Mesothelial cell of epicardium (in vitro differentiated cells): ENCODE measurements around the gene PHKG1. TPM values are rescaled to one million over a fixed set of nuclear protein-coding genes. Genes with fewer than 3 reads are reported as not detected.
"Not testable (repeated sequence)": the region's sequence is repeated elsewhere in the genome, so short reads cannot be mapped to it uniquely, and the experiment has no call there.

Source experiments
- DNase-seq, 2 experiments: peaks; one replicate each; pipeline ENCODE4 v3.0.0; 2021; ENCODE audit warnings: low spot score in 2 of 2; ENCODE audit not compliant: unreplicated experiment in 2 of 2
- H3K27ac Mint-ChIP-seq: 2 replicates; pipeline ENCODE4 v1.8.0; 2021; ENCODE audit warnings: mixed read lengths
- H3K27me3 Mint-ChIP-seq: 2 replicates; pipeline ENCODE4 v1.8.0; 2021; ENCODE audit warnings: low read depth, mixed read lengths
- H3K36me3 Mint-ChIP-seq: 2 replicates; pipeline ENCODE4 v1.8.0; 2021; ENCODE audit warnings: mixed read lengths
- H3K4me1 Mint-ChIP-seq: 2 replicates; pipeline ENCODE4 v1.8.0; 2021; ENCODE audit warnings: mixed read lengths
- H3K4me3 Mint-ChIP-seq: 2 replicates; pipeline ENCODE4 v1.8.0; 2021; ENCODE audit warnings: mild to moderate bottlenecking, moderate library complexity, mixed read lengths
- H3K9me3 Mint-ChIP-seq: 2 replicates; pipeline ENCODE4 v1.8.0; 2021; ENCODE audit warnings: mixed read lengths
- total RNA-seq: library from RNA; stranded (reverse); gene quantifications from 3 replicates; pipeline ENCODE4 v1.2.1, GENCODE V29; 2021
- TF ChIP-seq, protein P1 (sequence below): fragments of 200-600 bp; sonication (generic); IDR thresholded peaks from one replicate; pipeline ENCODE4 v1.5.0; 2021; ENCODE audit warnings: antibody characterized with exemption; ENCODE audit not compliant: unreplicated experiment

The PHKG1 gene
- total RNA-seq, 1 donor from 2014 or later = 2.6 TPM

DNA sequence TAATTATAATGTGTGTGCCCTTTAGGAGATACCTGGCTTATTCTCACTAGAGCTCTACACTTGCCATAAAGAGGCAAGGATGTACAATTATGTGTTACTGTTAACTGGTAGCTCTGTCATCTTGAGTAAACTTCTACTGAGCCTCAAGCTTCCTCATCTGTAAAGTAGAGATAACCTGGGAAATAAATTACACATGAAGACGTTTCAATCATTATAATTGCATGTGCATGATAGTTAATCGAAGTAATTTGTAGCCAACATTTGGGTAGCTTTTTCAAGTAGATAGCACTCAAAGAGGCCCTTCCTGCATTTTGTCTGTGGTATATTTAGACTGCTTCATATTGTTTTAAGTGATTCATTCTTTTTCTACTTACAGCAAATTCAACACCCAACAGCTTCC is 38.8 kb downstream of the PHKG1 start:
- H3K36me3 Mint-ChIP-seq = peaks cover 18% of the 10 kb centered on the region
- H3K27ac Mint-ChIP-seq = no peak overlapping the region

DNA sequence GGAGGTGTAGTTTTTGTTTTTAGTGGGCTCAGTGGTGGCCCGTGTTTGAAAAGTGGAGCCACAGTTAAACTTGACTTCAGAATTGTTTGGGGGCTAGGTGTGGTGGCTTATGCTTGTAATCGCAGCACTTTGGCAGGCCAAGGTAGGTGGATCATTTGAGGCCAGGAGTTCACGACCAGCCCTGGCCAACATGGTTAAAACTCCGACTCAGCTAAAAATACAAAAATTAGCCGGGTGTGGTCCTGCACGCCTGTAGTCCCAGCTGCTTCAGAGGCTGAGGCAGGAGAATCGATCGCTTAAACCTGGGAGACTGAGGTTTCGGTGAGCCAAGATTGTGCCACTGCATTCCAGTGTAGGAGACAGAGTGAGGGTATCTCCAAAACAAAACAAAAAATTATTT is 39.4 kb downstream of the PHKG1 start:
- Mint-ChIP-seq H3K36me3 (peaks cover 17% of the 10 kb centered on the region), H3K4me3 (peak overlapping the region; percentile 66), H3K27ac (peak overlapping the region; percentile 96), H3K9me3 (no peaks in the 10 kb centered on the region), H3K27me3 (no peaks in the 10 kb centered on the region), H3K4me1 (peaks cover 34% of the 10 kb centered on the region)
- TF ChIP-seq, protein P1, sequence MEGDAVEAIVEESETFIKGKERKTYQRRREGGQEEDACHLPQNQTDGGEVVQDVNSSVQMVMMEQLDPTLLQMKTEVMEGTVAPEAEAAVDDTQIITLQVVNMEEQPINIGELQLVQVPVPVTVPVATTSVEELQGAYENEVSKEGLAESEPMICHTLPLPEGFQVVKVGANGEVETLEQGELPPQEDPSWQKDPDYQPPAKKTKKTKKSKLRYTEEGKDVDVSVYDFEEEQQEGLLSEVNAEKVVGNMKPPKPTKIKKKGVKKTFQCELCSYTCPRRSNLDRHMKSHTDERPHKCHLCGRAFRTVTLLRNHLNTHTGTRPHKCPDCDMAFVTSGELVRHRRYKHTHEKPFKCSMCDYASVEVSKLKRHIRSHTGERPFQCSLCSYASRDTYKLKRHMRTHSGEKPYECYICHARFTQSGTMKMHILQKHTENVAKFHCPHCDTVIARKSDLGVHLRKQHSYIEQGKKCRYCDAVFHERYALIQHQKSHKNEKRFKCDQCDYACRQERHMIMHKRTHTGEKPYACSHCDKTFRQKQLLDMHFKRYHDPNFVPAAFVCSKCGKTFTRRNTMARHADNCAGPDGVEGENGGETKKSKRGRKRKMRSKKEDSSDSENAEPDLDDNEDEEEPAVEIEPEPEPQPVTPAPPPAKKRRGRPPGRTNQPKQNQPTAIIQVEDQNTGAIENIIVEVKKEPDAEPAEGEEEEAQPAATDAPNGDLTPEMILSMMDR = no peak
- no peak for DNase-seq

More for the DNA sequence above, 38.8 kb downstream of the PHKG1 start:
- H3K4me1 Mint-ChIP-seq = peaks cover 28% of the 10 kb centered on the region
- TF ChIP-seq, protein P1 = no peak
- no peak for DNase-seq
- H3K9me3 Mint-ChIP-seq = no peaks in the 10 kb centered on the region
- H3K27me3 Mint-ChIP-seq = no peaks in the 10 kb centered on the region
- H3K4me3 Mint-ChIP-seq = no peak overlapping the region

DNA sequence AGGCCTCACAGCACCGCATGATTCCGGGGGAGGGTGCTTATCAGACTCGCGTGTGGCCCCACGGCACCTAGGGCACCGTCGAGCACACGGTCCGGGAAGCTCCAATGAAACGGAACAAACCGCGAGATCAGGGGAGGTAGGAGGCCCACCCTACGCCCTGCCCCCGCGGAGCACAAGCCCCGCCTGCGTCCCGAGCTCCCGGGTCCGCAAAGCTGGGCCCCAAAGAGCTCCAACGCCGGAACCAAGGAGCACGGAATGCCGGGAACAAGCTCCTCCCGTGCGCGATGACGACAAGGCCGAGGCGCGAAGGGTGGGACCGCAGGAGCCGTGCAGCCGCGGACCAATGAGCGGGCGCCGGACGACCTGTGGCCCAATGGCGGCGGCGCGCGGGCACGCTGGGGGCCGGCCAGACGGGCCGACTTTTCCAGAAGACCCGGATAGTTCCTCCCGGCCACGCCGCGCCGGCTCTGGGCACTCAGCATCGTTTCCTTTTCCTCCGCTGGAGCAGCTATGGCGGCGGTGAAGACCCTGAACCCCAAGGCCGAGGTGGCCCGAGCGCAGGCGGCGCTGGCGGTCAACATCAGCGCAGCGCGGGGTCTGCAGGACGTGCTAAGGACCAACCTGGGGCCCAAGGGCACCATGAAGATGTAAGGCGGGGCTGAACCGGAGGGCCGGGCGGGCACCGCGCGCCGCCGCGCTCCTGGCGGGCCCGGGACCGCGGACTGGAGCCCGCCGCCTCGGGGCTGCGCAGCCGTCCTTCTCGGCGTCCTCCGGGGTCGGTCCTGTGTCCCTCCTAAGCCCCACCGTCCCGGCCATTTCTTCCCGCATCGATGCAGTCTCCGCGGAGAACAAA is 41.2 kb downstream of the PHKG1 start, which contains the start of the genes CCT6A and PSPH:
CCT6A (plus strand) TSS at position 427 of the 853 bp plus-strand sequence; CDS start at position 511, 84 bp downstream.
PSPH (minus strand) TSS at position 106 of the 853 bp plus-strand sequence. CDS start 30,232 bp downstream, outside the sequence.
- Mint-ChIP-seq H3K36me3 (peaks cover 10% of the 10 kb centered on the region), H3K9me3 (no peaks in the 10 kb centered on the region), H3K27me3 (no peaks in the 10 kb centered on the region), H3K4me3 (peak within 1 kb of the TSS; percentile 94), H3K4me1 (peaks cover 45% of the 10 kb centered on the region), H3K27ac (peak within 1 kb of the TSS; percentile 99)
- TF ChIP-seq, protein P1 = no peak
- DNase-seq = peak; percentile 95 to 97

DNA sequence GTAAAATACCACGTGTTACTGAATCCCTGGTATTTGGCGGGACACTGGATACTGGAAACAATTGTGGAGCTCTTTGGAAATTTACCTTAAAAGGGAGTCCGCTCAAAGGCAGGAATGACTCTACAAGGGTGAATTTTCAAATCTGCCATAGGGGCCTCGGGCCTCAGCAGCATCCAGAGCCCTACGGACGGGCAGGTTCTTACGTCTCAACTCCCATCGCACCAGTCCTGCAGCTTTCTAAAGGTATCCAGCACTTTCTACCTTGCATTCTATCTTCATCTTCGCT is 41.8 kb downstream of the PHKG1 start:
- Mint-ChIP-seq H3K9me3 (no peaks in the 10 kb centered on the region), H3K36me3 (peaks cover 8% of the 10 kb centered on the region), H3K4me3 (peak overlapping the region; percentile 94), H3K27ac (peak overlapping the region; percentile 99), H3K4me1 (peaks cover 46% of the 10 kb centered on the region), H3K27me3 (no peaks in the 10 kb centered on the region)
- TF ChIP-seq, protein P1 = no peak
- no peak for DNase-seq

DNA sequence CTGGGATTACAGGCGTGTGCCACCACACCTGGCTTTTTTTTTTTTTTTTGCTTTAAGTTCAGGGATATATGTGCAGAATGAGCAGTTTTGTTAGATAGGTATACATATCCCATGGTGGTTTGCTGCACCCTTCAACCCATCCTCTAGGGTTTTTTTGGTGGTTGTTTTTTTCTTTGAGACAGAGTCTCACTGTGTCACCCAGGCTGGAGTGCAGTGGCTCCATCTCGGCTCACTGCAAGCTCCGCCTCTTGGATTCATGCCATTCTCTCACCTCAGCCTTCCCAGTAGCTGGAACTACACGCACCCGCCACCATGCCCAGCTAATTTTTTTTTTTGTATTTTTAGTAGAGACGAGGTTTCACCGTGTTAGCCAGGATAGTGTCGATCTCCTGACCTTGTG is 44.0 kb downstream of the PHKG1 start:
- H3K27ac Mint-ChIP-seq = peak overlapping the region; percentile 84
- DNase-seq = not testable (repeated sequence)

DNA sequence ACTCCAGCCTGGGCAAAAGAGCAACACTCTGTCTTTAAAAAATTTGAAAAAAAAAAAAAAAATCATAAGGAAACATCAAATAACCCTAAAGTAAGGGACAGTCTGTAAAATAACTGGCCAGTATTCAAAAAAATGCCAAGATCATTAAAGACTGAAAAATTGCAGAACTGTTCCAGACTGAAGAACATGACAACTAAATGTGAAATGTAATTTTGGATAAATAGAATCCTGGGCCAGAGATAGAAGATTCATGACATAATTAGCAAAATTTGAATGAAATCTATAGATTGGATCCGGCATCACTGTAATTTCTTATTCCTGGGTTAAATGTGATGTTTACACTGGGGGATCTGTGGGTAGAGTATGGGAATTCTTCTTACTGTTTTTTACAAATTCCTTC is 44.5 kb downstream of the PHKG1 start:
- Mint-ChIP-seq H3K27me3 (no peaks in the 10 kb centered on the region), H3K27ac (peak overlapping the region; percentile 84), H3K4me3 (no peak overlapping the region), H3K4me1 (peaks cover 41% of the 10 kb centered on the region), H3K9me3 (no peaks in the 10 kb centered on the region), H3K36me3 (no peaks in the 10 kb centered on the region)
- no peak for DNase-seq
- TF ChIP-seq, protein P1 = no peak

More for the DNA sequence above, 44.0 kb downstream of the PHKG1 start:
- peak overlapping the region; percentile 20 for H3K4me3 Mint-ChIP-seq
- H3K4me1 Mint-ChIP-seq = peaks cover 44% of the 10 kb centered on the region
- not testable (repeated sequence) for H3K27me3 Mint-ChIP-seq, H3K36me3 Mint-ChIP-seq, H3K9me3 Mint-ChIP-seq

DNA sequence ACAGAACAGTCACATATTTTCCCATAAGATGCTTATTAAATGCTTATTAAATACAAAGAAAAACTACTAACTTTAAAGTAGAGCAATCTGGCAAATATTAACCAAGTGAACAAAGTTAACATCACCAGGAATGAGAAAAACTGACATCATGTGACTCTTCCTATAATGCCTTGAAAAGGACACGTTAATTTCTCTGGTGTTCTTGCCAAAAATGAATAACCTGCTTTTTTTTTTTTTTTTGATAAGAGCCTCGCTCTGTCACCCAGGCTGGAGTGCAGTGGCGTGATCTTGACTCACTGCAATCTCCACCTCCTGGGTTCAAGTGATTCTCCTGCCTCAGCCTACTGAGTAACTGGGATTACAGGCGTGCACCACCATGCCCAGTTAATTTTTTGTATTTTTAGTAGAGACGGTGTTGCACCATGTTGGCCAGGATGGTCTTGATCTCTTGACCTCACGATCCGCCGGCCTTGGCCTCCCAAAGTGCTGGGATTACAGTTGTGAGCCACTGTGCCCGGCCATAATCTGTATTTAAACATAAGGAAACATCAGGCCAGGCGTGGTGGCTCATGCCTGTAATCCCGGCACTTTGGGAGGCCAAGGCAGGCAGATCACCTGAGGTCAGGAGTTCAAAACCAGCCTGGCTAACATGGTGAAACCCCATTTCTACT is 45.2 kb downstream of the PHKG1 start:
- DNase-seq, H3K4me3 Mint-ChIP-seq, H3K36me3 Mint-ChIP-seq, H3K27me3 Mint-ChIP-seq, H3K9me3 Mint-ChIP-seq: not testable (repeated sequence)
- H3K27ac Mint-ChIP-seq = peak overlapping the region; percentile 99
- H3K4me1 Mint-ChIP-seq = peaks cover 35% of the 10 kb centered on the region
